Body of pancreas (tissue), 4 donors: Measurements from ENCODE around the gene C1QTNF1. TPM values are rescaled to one million over a fixed set of nuclear protein-coding genes. Genes with fewer than 3 reads are reported as not detected.

Experiments
- ATAC-seq: fragments of 150-250 bp; one replicate; pipeline ENCODE4 v1.9.1; 2016
- DNase-seq, 4 donors: peaks; one replicate each; pipeline ENCODE4 v3.0.0-alpha.2; 2019
- H3K27ac ChIP-seq, 4 donors: fragments of 200-600 bp; sonication (generic); 1 replicate in 3 of 4; 2 replicates in 1 of 4; pipeline versions ENCODE4 v1.5.1 to v1.6.1; 2016 to 2019; ENCODE audit warnings: mild to moderate bottlenecking in 1 of 4, mixed read lengths in 1 of 4, moderate library complexity in 1 of 4
- H3K27me3 ChIP-seq, 2 donors: fragments of 200-600 bp; sonication (generic); one replicate each; pipeline ENCODE4 v1.6.0; 2016; ENCODE audit warnings: mild to moderate bottlenecking in 1 of 2
- H3K36me3 ChIP-seq, 2 donors: fragments of 200-600 bp; sonication (generic); replicated peaks in 1 of 2; 2 replicates each; pipeline ENCODE4 v1.5.1; 2016; ENCODE audit warnings: low read depth in 2 of 2; ENCODE audit not compliant: insufficient read depth in 1 of 2
- H3K4me1 ChIP-seq: fragments of 200-600 bp; sonication (generic); one replicate; pipeline ENCODE4 v1.6.0; 2016
- H3K4me3 ChIP-seq, 2 donors: fragments of 200-600 bp; sonication (generic); 1 replicate in 1 of 2; 2 replicates in 1 of 2; pipeline ENCODE4 v1.5.1; 2016 to 2019
- H3K9me3 ChIP-seq, 3 donors: fragments of 200-600 bp; sonication (generic); 1 replicate in 2 of 3; 2 replicates in 1 of 3; pipeline ENCODE4 v1.5.1; 2016
- CTCF ChIP-seq, 7 experiments: fragments of 450-650 bp in 4 of 7; fragments of 200-600 bp in 3 of 7; sonication (generic) in 3 of 7; IDR thresholded peaks; one replicate each; pipeline ENCODE4 v1.5.1; 2016 to 2019; ENCODE audit warnings: antibody characterized with exemption in 7 of 7
- POLR2A ChIP-seq, 3 donors: fragments of 450-650 bp; IDR thresholded peaks; one replicate each; pipeline ENCODE4 v1.6.1; 2016; ENCODE audit warnings: antibody characterized with exemption in 3 of 3, mild to moderate bottlenecking in 2 of 3
- WGBS, 2 donors: methylation state at CpG; one replicate each; pipeline ENCODE4 v1.1.5; 2017; 5-methylcytosine and 5-hydroxymethylcytosine counted together
- intact Hi-C: fragments of 100-400 bp; cut with DNase I; formaldehyde crosslinking; loops from one replicate; pipeline ENCODE4 v1.15.1; 2023
- total RNA-seq, 2 donors: library from RNA; depleted of rRNA; stranded (reverse); fragments of >200 nt; gene quantifications; one replicate each; pipeline ENCODE4 v1.1.0, GENCODE V29; 2016

The C1QTNF1 gene
- total RNA-seq, 2 donors from 2014 or later: 8.3 to 50.1 TPM

- 26 to 39% methylated on average over 16 of the region's 16 CpGs for WGBS, 2 donors
- intact Hi-C loops: no loop called here
- ATAC-seq: no peak
These were observed 72.5 kb downstream of the C1QTNF1 start for GRCh38 chr17:79096477-79096876.

GRCh38 chr17:79097226-79098055, 73.5 kb downstream of the C1QTNF1 start:
- no peak for ATAC-seq
- no peak overlapping the region for H3K27ac ChIP-seq
- 14 to 26% methylated on average over 6 to 40 of the region's 52 CpGs for WGBS, 2 donors
- no peaks in the 10 kb centered on the region for H3K4me1 ChIP-seq
- no peaks in the 10 kb centered on the region for H3K9me3 ChIP-seq
- TF ChIP-seq CTCF (IDR thresholded peaks at IDR 0.05) (no peak), POLR2A (IDR thresholded peaks at IDR 0.05) (no peak)
- intact Hi-C loops: no loop called here
- peaks cover 0 to 13% of the 10 kb centered on the region in 2 donors for H3K27me3 ChIP-seq
- no peaks in the 10 kb centered on the region for H3K36me3 ChIP-seq
- DNase-seq: no peak
- no peak overlapping the region for H3K4me3 ChIP-seq

More at GRCh38 chr17:79096477-79096876, 72.5 kb downstream of the C1QTNF1 start:
- no peak overlapping the region for H3K27ac ChIP-seq
- no peak overlapping the region for H3K4me3 ChIP-seq
- H3K4me1 ChIP-seq: no peaks in the 10 kb centered on the region
- no peaks in the 10 kb centered on the region for H3K36me3 ChIP-seq
- DNase-seq: no peak
- peaks cover 0 to 13% of the 10 kb centered on the region in 2 donors for H3K27me3 ChIP-seq
- TF ChIP-seq CTCF (IDR thresholded peaks at IDR 0.05) (no peak), POLR2A (IDR thresholded peaks at IDR 0.05) (no peak)
- H3K9me3 ChIP-seq: no peaks in the 10 kb centered on the region

DNA sequence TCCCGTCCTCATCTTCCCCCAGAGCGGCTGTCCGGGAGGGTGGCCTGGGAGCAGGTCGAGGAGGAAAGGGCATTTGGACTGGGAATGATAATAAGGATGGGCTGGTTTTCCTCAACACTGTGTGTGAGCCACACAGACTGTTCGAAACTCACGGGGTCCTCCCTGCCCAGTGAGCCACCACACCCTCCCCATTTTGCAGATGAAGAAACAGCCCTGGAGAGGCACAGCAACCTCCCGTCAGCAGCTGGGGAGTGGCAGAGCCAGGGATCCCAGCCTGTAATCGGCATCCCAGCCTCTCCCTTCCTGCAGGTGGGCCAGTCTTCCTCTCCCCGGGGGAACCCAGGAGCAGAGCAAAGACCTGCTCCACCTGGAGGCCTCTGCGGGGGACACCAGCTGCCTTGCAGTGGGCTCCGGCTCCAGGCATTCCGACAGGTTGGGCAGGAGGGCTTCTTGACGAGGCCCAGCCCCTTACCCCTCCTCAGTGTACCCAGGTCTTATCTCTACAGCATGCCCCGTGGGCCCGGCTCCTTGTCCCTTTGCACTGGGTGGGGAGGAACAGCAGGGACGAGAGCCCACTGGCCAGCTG, 74.4 kb downstream of the C1QTNF1 start:
- Histone ChIP-seq H3K9me3 (no peaks in the 10 kb centered on the region), H3K4me3 (no peak overlapping the region), H3K4me1 (no peaks in the 10 kb centered on the region), H3K27me3 (peaks cover 0 to 9% of the 10 kb centered on the region in 2 donors), H3K27ac (no peak overlapping the region), H3K36me3 (no peaks in the 10 kb centered on the region)
- ATAC-seq: no peak
- WGBS, 2 donors: 19 to 32% methylated on average over 12 to 16 of the region's 16 CpGs
- TF ChIP-seq POLR2A (IDR thresholded peaks at IDR 0.05) (no peak), CTCF (IDR thresholded peaks at IDR 0.05) (no peak)
- no peak for DNase-seq
- intact Hi-C loops: no loop called here

Other genes starting within 250 kb of the C1QTNF1 start
- gene CYTH1, start 241.9 kb upstream of the C1QTNF1 start, total RNA-seq: 10 to 100 TPM; 32.2 to 60.6 TPM
- 10 to 100 TPM; 28.5 to 55.4 TPM for gene USP36, start 183.4 kb upstream of the C1QTNF1 start, total RNA-seq
- gene CEP295NL, start 121.0 kb upstream of the C1QTNF1 start, total RNA-seq: 1 to 10 TPM; 1.3 to 3.1 TPM
- 10 to 100 TPM; 50.1 to 53.7 TPM for gene TIMP2, start 98.8 kb upstream of the C1QTNF1 start, total RNA-seq
- gene LGALS3BP, start 44.2 kb upstream of the C1QTNF1 start, total RNA-seq: 100 to 1,000 TPM; 123 to 213 TPM
- 10 to 100 TPM; 12.5 to 17.5 TPM for gene CANT1, start 14.4 kb upstream of the C1QTNF1 start, total RNA-seq
- 10 to 100 TPM; 24.9 to 50.8 TPM for gene ENGASE, start 50.7 kb downstream of the C1QTNF1 start, total RNA-seq